HG03575 (cell line): ENCODE measurements around the gene PIGB.
"Not testable (repeated sequence)": the region's sequence is repeated elsewhere in the genome, so short reads cannot be mapped to it uniquely, and the experiment has no call there.

Experiments used
- ATAC-seq: cut with Tn5 transposase; IDR thresholded peaks from one replicate; pipeline ENCODE4 v1.9.1; 2021; ENCODE audit not compliant: unreplicated experiment, insufficient number of reproducible peaks, low FRiP score; ENCODE audit errors: extremely low read depth

The PIGB gene

DNA sequence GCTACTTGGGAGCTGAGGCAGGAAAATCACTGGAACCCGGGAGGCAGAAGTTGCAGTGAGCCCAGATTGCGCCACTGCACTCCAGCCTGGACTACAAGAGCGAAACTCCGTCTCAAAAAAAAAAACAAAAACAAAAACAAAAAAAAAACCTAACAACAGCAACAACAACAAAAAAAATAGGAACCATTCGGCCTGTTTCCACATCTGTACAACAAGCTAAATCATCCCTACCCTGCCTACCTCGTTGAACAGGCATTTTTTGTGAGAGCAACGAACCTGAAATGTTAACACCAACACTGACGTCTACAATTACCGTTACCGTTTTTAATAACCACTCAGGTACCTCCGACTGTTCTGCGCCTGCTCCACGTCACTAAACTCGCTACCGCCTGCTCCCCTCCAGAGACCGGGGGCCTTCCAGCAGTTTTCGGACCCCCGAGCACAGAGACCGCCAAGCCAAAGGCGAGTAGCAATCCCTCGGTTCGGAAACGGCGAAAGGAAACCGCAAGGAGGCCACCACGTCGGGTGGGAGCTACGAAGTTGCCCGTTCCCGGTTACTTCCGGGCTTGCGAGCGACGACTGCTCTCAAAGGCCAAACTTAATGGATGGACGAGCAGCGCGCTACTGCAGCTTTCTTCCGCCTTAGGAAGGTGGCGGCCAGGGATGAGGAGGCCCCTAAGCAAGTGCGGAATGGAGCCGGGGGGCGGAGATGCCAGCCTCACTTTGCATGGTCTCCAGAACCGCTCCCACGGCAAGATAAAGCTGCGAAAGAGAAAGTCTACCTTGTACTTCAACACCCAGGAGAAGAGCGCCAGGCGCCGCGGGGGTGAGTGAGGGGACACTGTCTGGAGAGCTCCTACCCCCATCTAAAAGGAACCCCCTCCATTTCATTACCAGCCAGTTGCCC lies at the start of gene PIGB, which contains the start of gene PIGBOS1:
Gene PIGB (plus strand): TSS at position 635 of the 907 bp plus-strand sequence. CDS start 29 bp downstream, at position 664.
Gene PIGBOS1 (minus strand): TSS at position 536 of the 907 bp plus-strand sequence. CDS start 1,331 bp downstream, outside the sequence.
- peak; percentile 43 for ATAC-seq

DNA sequence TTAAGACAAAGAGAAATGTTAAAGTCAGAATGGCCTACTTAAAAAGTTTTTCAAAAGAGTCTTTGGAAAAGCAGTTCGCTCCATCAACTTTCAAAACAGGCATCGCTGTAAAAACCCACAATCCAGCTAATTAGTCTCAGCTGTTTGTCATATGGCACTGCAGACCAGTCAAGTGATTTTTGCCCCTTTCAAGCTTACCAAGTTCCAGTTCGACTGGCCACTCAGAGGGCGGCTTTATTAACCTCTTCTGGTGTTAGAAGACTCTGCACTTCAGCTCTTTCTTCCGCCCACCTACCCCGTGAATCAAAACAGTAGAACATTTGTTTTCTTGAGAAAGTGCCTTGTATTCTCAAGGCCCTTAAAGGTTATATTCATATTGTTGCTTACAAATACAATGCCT lies 48.7 kb upstream of the PIGB start:
- no peak for ATAC-seq

DNA sequence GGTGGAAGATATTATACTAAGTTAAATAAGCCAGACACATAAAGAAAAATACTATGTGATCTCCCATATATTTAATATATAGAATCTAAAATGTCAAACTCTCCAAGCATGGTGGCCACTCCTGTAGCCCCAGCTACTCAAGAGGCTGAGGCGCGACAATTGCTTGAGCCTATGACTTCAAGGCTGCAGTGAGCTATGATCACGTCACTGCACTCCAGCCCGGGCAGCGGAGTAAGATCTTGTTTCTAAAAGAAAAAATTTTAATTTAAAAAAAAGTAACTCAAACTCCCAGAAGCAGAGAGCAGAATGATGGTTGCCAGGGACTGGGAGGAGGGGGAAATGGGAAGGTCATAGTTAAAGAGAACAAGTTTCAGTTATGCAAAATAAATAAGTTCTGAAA lies 42.7 kb upstream of the PIGB start:
- ATAC-seq: no peak

- ATAC-seq: peak; percentile 48
Measured at GRCh38 chr15:55277116-55277564, 41.9 kb upstream of the PIGB start.

GRCh38 chr15:55277715-55278114 lies 41.3 kb upstream of the PIGB start:
- no peak for ATAC-seq

GRCh38 chr15:55279100-55279745 lies 39.8 kb upstream of the PIGB start:
- no peak for ATAC-seq

GRCh38 chr15:55279746-55280351 lies 39.2 kb upstream of the PIGB start:
- ATAC-seq: peak; percentile 71

- not testable (repeated sequence) for ATAC-seq
Measured at GRCh38 chr15:55280589-55280988, 38.4 kb upstream of the PIGB start.

DNA sequence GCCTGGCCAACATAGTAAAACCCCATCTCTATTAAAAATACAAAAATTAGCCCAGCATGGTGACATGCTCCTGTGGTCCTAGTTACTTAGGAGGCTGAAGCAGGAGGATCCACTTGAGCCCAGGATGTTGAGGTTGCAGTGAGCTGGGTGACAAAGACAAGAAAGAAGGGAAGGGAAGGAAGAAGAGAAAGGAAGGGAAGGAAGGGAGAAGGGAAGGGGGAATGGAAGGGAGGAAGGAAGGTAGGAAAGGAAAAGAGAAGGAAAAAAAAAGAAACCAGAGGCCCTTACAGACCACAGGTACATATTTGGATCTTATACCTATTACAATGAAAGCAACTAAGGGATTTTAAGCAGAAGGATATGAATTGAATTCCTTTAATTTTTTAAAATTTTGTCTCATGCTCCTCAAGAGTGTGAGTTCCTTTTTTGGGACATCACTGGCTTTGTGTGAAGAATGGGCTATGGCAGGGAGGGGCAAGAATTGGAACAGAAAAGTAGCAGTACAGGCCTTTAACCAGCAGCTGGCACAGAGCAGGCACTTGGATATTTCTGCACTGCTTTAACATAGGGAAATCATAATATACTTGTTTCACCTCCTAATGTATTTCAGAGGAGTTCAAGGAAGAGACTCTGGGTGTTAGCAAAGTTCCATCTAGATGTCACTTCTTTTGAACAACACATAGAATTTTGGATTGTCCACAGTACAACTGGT lies 37.3 kb upstream of the PIGB start:
- ATAC-seq: no peak

- no peak for ATAC-seq
Measured at GRCh38 chr15:55282284-55282833, 36.7 kb upstream of the PIGB start.

DNA sequence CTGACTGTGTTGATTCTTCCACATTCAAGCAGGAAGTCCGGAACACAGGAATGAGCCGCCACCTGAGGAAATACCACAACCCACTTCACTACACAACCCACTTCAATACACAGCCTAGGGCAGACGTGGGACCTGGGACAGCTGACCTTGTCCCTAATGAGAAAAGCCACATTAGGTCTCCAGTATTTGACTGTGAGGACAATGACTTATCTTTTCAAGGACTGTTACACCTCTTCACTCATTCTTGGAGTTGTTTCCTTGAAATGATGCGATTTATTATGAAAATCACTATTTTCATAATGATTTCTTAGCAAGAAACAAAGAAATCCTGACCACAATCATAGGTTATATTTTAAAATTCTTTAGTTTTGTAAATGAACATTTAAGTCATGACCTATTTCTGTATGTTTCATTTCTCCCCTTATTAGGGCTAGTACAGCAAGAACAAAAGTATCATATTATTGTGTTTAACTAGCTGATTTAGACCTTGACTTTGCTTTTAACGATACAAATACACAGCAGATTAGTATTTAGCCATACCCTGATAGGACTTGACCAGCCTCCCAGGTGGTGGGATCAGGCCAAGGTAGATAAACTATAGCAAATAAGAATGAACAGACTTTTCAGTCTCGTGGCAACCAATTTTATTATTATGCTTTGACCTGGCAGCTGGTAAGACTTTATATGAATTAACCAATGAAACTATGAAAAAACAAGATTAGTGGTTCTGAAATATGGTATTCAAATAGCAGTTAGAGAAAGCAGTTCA lies 35.5 kb upstream of the PIGB start:
- ATAC-seq: no peak

- ATAC-seq: no peak
Measured at GRCh38 chr15:55284426-55284825, 34.6 kb upstream of the PIGB start.

- not testable (repeated sequence) for ATAC-seq
Measured at GRCh38 chr15:55286442-55287189, 32.4 kb upstream of the PIGB start.

- no peak for ATAC-seq
Measured at GRCh38 chr15:55288006-55288717, 30.9 kb upstream of the PIGB start.

- ATAC-seq: no peak
Measured at GRCh38 chr15:55289011-55289745, 29.8 kb upstream of the PIGB start.
